Lung microvascular endothelial cell (primary cell): Measurements from ENCODE around the gene MYLK. TPM values are rescaled to one million over a fixed set of nuclear protein-coding genes. Genes with fewer than 3 reads are reported as not detected.
A peak's percentile ranks its signal among the peaks of the same experiment; 100 is the strongest.
"Not testable (repeated sequence)": the region's sequence is repeated elsewhere in the genome, so short reads cannot be mapped to it uniquely, and the experiment has no call there.

Experiments
- DNase-seq, 2 donors: peaks; one replicate each; pipeline versions ENCODE4 v3.0.0 to v3.0.0-alpha.2; 2010; ENCODE audit warnings: low read depth in 2 of 2
- total RNA-seq: library from RNA; depleted of rRNA; stranded (reverse); fragments of >200 nt; gene quantifications from 2 replicates; pipeline ENCODE4 v1.2.1, GENCODE V29; 2014

MYLK gene
- total RNA-seq, 1 donor from 2014 or later: 2.8 TPM

DNA sequence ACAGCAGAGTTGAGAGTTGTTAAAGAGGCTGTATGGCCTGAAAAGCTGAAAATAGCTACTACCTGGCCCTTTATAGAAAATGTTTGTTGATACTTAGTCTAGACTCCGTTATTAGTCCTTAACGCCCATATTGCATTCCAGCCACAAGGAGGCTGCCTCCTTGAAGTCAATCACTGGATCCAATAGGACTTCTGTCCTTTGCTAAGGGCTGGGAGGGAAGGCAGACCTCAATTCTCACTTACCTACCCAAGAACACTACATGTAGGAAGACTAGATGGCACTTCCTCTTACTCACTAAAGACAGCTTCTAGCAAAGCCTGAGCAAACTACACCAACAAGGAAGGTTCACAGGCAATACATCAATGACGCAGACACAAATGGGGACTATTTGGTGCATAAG is 159.8 kb downstream of the MYLK start:
- DNase-seq: no peak

DNA sequence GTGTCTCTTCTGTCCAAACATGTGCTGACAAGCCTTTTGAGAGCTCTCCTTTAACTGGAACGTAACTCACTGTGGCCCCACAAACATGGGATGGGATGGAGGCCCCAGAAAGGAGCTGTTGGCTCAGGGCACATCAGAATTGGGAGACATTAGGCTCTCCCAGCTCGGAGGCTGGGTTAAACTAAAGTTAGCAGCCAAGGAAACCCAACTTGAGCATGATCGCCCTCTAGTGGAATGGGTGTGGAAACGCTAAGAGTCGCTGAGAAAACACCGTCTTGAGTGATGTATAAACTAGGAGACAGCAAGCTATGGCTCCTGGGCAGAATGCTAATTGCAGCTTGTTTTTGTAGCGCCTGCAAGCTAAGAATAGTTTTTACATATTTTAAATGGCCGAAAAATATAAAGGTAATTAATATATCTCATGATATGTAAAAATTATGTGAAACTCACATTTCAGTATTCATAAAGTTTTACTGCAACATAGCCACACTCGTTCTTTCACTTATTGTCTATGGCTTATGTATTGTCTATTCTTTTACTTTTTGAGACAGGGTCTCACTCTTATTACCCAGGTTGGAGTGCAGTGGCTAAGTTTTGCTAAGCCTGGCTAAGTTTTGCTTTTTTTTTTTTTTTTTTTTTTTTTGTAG is 160.5 kb downstream of the MYLK start:
- DNase-seq: peak; percentile 59 to 84

DNA sequence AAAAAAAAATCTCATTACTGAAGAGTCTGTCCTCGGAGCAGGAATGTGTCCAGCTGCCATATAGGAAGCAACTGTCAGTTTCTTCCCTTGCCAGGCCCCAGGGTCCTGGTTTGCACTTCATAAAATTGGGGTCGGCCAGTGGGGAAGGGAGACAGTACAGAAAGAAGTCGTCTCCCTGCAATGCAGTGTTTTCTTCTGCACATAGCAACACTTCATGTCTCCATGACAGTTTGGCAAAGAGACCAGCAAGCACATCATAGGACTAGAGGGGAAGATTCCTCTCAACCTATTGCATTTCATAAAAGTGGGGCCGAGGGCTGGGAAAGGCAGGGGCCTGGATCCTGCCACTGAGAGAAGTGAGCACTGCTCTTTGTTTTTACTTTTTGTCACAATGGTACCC is 161.1 kb downstream of the MYLK start:
- no peak for DNase-seq

DNA sequence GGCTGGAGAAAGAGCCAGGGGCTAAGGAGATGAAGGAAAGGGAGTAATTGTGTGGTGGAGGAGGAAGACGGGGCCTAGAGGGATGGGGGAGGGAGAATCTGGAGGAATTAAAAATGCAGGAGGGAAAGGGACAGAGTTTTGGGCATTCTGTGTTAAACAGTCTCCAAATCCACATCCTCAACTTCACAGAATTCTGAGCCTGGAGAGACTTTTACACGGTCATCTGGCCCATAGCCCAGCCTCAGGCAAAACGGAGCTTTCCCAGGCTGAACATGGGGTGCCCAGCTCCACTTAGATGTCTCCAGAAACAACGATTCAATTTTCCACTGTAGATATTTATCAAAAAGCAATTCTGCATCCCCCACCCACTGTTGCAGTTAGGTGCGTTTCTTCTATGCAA is 161.7 kb downstream of the MYLK start:
- no peak for DNase-seq

DNA sequence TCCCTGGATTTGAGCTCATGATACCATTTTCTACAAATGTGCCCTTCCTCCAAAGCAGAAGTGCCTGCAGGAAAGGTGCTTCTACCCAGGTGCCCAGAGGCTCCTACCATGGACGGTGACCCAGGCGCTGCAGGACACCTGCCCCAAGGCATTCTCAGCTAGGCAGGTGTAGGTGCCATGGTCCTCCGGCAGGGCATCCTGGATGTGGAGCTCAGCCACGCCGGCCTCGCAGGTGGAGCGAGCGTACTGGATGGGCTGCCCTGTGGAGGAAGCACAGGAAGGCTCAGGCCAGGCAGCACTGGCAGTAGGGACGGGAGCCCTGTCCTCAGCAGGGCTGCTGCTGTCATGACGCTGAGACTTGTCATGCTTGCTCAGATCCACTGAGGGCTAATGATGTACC is 162.1 kb downstream of the MYLK start:
- DNase-seq: no peak

DNA sequence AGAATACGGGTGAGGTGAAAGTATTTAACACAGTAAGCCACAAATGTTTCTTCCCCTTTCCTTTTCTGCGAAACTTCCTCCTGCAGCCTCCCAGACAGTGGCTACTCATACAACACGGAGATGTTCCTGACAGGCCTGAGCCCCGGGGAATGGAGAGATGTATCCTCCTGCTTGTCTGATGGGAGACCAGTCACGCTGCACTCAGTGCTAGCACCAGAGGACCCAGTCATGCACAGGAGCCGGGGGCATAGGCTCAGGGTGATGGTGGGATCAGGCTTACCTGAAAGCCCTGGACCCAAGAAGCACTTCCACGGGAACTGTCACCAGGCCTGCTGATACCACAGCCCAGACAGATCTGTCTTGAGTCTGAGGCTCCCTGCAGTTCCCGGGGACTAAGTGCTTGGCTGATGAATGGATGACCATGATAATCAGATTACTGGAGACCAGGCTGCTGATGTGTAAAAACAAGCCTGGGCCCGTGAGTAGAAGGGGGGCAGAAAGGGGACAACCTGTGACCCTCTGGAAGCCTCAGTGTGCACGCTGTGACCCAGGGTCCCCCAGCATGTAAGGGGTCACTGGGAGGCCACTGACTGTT is 162.9 kb downstream of the MYLK start:
- DNase-seq: not testable (repeated sequence)

DNA sequence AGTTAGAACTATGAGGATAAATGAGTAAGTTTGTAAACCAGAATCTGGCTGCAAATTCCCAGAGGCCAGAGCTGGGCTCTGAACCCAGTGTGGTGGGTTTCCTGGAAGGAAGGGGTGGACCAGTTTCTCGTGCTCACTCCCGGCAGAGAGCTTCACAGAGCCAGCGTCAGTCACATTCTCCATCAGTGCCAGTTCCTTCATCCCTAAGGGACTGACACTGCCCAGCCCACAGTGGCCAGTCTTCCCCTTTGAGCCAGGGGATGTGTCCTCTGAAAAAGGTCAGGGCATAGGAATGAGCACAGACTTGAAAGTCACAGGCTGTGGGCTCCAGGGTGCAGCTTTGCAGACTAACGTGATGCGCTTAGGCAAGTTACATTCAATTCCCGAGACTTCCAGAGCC is 163.5 kb downstream of the MYLK start:
- DNase-seq: peak in 1 of 2 donors; percentile 33

DNA sequence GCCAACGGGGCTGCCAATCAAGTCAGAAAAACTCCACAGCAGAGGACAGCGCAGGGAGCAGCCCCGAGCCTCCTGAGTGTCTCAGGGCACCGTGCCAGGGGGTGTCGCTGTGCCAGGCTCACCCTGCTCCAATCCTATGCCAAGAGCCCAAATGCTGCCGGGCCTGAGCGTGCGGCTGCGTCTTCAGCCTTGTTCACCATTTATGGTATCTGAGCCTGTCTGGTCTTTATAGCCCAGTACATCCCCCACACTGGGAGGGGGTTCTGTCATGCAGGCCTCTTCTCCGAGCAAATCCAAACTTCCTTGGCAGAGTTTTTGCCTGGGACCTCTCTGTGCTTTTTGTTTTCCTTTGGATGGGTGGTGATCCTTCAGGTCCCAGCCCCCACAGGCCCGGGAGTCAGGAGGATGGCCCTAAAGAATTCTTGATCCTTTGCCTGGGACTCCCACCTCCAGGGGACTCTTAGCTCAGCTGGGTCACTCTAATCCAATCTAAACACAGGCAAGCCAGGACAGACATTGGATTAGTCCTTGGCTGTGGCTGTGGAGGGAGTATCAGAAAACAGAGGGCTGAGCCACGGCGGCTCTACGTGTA is 164.2 kb downstream of the MYLK start:
- DNase-seq: no peak

DNA sequence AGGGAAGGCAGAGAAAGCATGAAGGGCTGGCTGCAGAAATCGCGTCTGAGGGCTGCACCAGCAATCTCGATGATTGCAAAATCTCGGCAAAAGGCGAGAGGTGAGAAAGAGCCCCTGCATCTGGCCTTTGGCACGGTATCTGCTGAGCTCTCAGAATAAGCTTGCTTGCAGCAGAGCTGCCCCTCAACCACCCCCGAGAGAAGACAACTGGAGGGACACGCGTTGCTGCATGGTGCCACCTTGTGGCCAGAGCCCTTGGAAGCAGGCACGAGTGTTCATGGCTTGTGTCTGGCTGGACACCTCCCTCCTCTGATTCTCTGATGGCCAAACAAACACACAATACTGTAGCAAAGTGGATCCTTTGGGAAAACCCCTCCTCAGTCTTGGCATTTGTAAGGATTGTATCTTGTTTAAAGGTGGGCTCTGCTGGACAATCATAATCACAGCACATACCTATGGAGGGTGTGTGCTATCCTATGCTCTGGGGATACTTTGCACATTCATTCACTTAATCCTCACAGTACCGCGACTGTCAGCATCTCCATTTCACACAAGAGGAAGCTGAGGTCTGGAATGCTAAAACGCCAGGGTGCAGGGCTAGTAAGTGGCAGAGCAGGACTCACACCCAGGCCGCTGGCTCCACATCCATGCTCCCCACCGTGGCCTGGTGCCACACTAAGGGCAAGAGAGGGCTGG is 164.9 kb downstream of the MYLK start:
- DNase-seq: peak; percentile 78 to 84

DNA sequence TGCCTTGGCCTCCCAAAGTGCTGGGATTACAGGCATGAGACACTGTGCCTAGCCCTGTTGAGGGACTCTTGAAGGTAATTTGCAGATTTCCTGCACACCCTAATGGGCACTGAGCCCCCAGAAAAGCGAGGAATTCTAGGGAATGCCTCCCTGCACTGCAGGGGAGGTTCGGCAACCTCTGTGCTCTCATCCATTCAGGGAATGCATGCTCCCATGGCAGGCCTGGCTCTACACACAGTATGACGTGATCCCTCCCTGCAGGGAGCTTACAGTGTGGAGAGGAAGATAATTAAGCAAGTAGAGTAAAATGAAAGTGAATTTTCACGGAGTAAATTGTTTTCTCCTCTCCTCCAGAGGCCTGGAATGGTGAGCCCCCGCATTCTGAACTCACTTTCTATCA is 166.0 kb downstream of the MYLK start:
- DNase-seq: no peak

DNA sequence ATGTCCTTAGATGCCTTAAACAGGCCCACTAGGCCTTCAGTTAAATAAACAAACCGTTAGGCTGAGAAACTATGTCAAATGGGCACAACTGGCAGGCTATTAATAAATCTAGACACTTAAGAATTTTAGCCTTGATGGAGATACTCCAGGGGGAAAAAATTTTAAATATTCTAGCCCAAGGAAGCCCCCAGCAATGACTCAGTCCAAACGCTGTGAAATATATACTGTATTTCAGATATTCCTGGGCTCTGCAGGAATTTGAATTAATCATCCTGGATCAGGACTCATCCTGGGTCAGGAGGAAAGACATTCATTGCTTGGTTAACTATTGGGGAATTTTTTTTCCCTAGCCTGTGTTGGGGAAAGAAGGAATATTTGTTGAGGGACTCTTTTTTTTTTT is 166.7 kb downstream of the MYLK start:
- not testable (repeated sequence) for DNase-seq

DNA sequence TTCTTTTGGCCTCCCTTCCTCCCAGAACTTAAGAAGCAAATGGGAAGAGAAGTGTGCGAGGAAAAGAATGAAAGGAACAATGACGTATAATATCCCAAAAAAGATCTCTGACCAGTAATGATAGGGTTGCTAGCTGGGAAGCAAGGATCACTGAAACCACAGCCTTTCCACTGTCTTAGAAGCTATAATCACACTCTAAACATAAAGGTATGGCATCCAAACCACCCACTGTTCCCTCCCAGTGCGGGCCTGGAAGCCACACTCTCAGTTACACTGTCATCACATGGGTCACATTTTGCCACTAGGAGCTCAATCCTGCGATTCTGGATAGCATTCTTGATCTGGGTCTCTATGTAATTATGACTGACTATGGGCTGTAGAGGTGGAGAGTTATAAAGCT is 167.7 kb downstream of the MYLK start:
- DNase-seq: no peak

DNA sequence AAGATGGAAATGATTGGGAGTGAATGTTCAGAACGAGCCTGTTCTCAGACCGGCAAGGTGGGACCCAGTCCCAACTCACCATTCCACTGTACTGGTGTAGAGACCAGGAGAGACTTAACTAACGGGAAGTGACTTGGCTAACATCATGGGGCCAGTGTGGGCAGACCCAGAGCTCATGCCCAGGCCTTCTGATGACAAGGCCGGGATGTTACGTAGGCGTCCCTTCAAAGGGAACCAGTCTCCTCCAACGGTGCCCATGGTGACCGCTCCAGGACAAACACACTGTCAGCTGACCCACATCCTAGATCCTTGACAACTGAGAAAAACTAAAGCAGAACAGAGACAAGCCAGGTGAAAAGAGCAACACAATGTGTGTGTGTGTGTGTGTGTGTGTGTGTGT is 170.9 kb downstream of the MYLK start:
- peak in 1 of 2 donors; percentile 10 for DNase-seq

DNA sequence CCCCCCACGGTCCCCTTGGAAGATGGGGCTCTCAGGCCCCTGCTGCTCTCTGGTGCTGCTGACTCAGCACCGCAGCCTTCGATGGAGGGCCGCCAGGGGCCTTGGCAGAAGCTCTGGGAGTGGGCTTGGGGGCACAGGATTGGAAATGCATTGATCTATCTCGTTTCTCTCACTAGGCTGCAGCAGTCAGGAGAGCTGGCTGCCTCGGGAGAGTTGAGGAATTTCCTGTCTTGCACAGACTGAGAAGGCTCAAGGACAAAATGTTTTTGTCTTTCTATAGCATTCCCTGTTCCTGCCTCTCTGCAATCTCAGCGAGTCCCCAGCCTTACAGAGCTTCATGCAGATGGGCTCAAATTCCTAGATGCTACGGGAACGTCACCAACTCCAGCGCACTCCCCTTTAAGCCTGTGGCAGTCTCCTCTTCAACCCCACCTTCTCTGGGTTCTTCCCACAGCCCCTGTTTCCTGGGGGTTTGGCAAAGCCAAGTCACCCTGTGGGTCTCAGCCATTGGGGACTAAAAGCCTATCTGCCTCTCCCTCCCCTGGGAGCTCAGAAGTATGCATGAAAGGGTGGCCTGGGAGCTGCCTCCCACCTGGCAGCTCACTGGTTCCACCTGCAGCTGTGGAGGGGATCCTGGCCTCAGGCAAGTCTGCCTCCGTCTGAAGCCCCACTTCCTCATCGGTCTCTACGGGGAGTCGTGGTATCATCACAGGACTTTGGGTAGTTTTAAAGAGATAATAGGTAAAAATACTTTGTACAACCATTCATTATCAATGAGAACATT is 171.9 kb downstream of the MYLK start:
- DNase-seq: peak in 1 of 2 donors; percentile 10

DNA sequence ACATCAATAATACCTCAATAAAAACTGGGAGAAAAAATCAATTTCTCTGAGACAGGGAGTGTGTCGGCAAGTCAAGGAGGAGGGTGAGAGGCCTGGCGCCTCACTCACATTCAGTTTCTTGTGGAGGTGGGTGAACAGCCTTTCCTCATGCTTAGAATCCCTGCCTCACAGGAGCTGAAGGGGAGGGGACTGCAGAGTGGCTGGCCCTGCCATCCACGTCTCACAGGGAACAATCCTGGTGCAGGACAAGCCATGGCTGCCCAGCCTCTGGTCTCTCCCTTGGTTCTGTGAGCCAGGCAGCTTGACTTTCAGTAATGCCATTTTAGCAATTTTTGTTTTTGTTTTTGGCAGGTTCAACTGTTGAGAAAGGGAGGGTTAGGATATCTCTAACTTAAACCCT is 172.8 kb downstream of the MYLK start:
- no peak for DNase-seq

DNA sequence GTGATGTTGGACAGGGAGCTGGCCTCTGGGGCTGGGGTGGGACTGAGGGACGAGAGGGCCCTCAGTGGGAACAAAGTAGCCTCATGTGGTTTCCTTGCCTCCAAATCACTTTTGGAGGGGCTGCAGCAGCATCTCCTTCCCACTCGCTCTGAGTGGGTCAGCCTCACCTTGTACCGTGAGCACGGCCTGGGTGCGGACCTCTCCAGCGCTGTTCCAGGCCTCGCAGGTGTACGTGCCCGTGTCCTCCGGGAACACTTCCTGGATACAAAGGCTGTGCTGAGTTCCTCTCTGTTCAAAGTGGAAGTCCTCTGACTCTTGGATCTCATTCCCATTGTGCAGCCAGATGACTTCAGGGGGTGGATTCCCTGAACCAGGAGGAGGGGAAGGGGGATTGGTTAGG is 175.6 kb downstream of the MYLK start:
- DNase-seq: no peak

DNA sequence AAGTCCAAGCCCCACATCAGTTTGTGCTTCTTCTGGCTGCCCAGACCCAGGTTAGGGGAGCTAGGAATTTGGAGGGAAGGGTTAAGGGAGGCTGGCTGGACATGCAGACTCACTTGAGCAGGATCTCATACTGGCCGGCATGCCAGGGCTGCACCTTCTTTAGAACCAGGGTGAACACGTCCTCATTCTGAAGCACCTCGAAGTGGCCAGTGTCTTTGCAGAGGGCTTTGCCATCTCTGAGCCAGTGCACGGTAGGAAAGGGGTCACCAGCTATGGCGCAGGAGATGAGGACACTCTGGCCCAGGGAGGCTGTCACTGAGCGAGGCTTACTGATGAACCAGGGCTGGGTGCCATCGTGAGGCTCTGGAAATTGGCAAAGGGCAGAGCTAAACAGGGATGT is 176.5 kb downstream of the MYLK start:
- not testable (repeated sequence) for DNase-seq

DNA sequence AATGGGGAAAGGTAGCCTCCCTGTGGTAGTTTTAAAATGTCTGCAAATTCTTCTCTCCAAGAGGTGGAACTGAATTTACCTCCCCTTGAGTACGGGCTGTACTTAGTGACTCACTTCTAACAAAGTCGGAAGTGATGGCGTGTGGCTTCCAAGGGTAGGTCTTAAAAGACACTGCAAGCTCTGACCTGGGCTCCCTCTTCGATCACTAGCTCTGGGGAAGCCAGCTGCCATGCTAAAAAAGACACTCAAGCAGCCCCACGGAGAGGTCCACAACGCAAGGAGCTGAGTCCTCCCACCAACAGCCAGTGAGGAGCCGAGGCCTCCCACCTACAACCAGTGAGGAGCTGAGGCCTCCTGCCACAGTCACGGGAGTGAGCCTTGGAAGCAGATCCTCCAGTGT is 177.3 kb downstream of the MYLK start:
- DNase-seq: peak in 1 of 2 donors; percentile 45

DNA sequence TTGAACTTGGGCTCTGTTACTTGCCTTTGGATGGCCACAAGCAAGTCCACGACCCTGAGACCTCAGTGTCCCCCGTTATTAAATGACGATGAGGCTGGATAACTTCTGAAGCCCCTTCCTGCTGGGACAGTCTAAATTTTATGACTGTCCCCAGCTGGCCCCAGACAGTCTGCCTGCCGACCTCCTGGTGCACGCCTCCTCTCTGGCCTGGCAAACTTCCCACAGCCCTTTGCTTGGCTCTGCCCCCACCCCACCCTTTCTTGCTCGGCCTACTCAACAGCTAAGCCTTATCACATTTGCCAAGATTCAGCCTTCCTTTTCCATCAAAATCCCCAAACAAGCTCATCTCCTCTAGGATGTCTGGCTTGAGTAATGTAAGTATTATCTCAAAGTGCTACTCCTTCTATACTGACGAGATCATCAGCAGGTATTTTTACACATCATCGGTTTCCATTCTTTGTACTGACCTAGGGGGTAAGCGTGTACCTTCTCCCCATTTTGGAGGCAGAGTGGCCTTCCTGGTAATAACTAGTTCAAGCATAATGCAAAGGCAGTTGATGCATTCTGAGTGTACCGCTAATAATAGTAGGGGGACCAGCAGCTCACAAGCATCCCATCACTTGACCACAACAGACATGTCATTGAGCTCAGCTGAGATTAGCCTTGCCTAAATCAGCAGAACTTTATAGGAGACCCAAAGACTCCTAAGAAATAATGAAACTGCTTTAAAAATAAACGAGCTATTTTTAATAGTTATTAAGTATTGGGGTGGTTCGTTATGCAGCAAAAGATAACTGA is 178.4 kb downstream of the MYLK start:
- DNase-seq: no peak

DNA sequence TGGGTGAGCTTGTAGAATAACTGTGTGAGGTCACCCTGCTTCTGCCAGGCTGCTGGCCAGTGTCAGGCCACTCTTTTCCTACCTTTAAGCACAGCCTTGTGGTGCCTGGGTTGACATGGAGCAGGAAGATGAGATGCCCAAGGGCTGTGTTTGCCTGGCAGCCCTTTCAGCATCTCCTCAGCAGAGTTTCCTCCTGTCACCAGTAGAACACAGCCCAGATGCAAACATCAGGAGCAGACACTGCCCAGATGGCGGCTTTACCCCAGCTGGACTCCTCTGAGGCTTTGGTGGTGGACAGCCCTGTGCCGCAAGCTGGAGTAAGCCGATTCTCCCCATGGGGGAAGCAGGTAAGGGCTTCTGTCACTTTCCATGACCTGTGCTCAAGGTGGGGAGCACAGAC is 180.5 kb downstream of the MYLK start:
- not testable (repeated sequence) for DNase-seq

DNA sequence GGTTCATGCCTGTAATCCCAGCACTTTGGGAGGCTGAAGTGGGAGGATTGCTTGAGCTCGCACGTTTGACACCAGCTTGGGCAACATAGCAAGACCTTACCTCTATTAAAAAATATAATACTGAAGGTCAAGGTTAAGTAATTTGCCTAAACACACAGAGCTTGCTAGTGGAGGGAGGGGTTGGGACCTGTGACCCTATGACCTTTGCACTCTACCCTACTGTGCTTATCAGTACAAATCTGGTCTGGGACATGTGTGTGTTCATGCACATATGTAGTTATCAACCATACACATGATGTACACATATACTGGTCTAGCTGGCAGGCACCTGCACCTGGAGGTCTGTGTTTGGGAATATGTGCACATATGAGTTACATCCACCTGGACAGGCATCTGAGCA is 181.4 kb downstream of the MYLK start:
- DNase-seq: no peak
